GM18519 (cell line): ENCODE measurements around the gene HMX1.

ENCODE experiments used
- ATAC-seq: cut with Tn5 transposase; IDR thresholded peaks from one replicate; pipeline ENCODE4 v1.9.1; 2021; ENCODE audit warnings: mild to moderate bottlenecking, moderate library complexity; ENCODE audit not compliant: unreplicated experiment, low FRiP score

The HMX1 gene

GRCh38 chr4:8830611-8831200 lies 40.9 kb downstream of the HMX1 start:
- ATAC-seq: no peak

- no peak for ATAC-seq
Measured at GRCh38 chr4:8830056-8830455, 41.6 kb downstream of the HMX1 start.

- no peak for ATAC-seq
Measured at GRCh38 chr4:8829584-8829983, 42.1 kb downstream of the HMX1 start.

- ATAC-seq: no peak
Measured at GRCh38 chr4:8828869-8829268, 42.8 kb downstream of the HMX1 start.

- ATAC-seq: no peak
Measured at GRCh38 chr4:8821151-8821950, 50.3 kb downstream of the HMX1 start.

GRCh38 chr4:8820178-8821102 lies 51.2 kb downstream of the HMX1 start:
- no peak for ATAC-seq

- no peak for ATAC-seq
Measured at GRCh38 chr4:8819473-8820177, 52.0 kb downstream of the HMX1 start.

- ATAC-seq: no peak
Measured at GRCh38 chr4:8819019-8819418, 52.6 kb downstream of the HMX1 start.

GRCh38 chr4:8818063-8818881 lies 53.4 kb downstream of the HMX1 start:
- no peak for ATAC-seq

- no peak for ATAC-seq
Measured at GRCh38 chr4:8817813-8818062, 53.9 kb downstream of the HMX1 start.

GRCh38 chr4:8817096-8817812 lies 54.4 kb downstream of the HMX1 start:
- no peak for ATAC-seq
